Stimulated activated CD8-positive, alpha-beta memory T cell treated with anti-CD3 and anti-CD28 coated beads, Interleukin-12 subunit alpha, Interleukin-12 subunit beta, amount 100 ng/mL, for 1 hour (primary cell): ENCODE data around the gene RABL3.
"Not testable (repeated sequence)": the region's sequence is repeated elsewhere in the genome, so short reads cannot be mapped to it uniquely, and the experiment has no call there.

Experiments
- DNase-seq: peaks from one replicate; pipeline ENCODE4 v3.0.0-alpha.2; 2020; ENCODE audit warnings: low read depth

The RABL3 gene, protein sequence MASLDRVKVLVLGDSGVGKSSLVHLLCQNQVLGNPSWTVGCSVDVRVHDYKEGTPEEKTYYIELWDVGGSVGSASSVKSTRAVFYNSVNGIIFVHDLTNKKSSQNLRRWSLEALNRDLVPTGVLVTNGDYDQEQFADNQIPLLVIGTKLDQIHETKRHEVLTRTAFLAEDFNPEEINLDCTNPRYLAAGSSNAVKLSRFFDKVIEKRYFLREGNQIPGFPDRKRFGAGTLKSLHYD

DNA sequence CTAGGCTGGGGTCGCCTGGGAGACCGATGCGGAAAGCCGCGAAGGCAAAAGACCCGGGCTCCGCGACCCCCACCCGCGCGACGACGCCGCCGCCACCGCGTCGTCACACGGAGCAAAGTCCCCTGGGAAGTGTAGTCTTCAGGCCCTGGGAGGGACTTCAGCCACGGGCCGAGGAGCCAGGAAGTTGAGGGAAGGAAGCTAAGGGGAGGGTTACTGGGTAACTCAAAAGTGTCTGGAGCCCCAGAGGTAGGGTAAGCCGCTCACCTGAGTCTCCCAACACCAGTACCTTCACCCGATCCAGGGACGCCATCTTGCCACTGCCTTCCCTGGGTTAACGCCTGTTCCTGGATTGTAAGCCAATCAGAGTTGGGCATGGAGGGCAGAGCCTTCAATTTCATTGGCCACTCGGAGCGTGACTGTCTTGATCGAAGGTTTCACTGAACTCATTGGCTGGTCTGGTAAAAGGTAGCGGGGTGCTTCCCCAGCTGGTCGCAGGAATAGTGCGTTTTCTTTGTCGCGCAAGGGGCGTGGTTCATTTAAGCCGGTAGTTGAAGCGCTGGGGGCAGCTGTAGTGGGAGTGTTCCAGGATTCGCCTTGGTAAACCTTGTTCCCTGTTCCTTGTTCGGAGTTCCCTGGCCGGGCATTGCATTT is at the start of gene RABL3, which contains the start of gene GTF2E1:
TSS of gene RABL3 (minus strand) at position 319 of the 651 bp plus-strand sequence. CDS start at position 310, 9 bp downstream.
TSS of gene GTF2E1 (plus strand) at position 547 of the 651 bp plus-strand sequence. CDS start 7,809 bp downstream, outside the sequence.
- DNase-seq: peak; percentile 96

DNA sequence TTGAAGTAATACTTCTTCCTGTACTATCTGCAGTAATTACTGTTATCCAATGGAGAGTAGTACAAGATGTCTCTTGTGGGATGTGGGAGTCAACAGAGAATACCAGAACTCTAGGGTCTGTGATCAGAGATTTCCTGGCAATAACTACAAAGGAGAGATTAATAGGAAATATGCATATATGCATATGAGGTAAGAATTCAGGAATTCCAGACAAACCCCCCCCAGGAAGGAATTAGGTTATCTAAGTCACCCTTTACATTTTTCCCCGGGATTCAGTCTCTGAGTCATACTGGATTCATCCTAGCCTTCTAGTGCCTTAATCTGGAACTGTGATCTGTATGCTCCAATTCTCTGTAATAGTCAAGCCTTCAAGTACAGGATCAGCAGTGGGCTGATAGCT is 49.6 kb upstream of the RABL3 start:
- no peak for DNase-seq

DNA sequence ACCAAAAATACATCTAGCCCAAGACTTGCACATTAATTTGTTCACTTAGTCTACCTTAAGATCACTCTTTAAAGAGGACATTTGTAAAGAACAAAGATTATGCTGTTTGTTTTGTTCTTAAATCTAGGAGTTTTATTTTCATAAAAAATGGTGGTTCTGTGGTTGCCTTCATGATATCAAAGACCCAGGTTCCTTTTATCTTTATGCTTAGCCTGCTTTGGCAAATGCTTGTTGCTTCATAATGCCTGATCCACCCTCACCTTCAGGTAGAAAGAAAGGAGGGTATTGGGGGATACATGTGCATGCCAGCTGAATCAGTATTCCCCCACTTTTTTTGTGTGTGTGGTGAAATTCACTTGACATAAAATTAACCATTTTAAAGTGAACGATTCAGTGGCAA is 48.7 kb upstream of the RABL3 start:
- no peak for DNase-seq

DNA sequence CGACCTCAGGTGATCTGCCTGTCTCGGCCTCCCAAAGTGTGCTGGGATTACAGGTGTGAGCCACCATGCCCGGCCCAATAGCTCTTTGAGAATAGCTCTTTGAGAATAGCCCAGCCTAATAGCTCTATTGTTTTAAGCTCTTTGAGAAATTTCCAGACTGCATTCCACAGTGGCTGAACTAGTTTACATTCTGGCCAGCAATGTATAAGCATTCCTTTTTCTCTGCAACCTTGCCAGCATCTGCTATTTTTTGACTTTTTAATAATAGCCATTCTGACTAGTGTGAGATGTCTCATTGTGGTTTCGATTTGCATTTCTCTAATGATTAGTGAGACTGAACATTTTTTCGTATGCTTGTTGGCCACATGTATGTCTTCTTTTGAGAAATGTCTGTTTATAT is 43.5 kb upstream of the RABL3 start:
- not testable (repeated sequence) for DNase-seq

DNA sequence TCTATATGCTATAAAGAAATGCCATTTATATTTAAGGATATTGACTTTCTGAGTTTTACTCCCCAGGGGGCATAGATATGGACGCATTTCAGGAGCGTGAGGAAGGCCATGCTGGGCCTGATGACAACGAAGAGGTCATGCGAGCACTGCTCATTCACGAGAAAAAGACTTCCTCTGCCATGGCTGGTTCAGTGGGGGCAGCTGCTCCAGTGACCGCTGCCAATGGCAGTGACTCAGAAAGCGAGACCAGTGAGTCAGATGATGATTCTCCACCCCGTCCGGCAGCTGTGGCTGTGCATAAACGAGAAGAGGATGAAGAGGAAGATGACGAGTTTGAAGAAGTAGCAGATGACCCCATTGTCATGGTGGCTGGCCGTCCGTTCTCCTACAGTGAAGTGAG is 38.7 kb upstream of the RABL3 start:
- DNase-seq: no peak

DNA sequence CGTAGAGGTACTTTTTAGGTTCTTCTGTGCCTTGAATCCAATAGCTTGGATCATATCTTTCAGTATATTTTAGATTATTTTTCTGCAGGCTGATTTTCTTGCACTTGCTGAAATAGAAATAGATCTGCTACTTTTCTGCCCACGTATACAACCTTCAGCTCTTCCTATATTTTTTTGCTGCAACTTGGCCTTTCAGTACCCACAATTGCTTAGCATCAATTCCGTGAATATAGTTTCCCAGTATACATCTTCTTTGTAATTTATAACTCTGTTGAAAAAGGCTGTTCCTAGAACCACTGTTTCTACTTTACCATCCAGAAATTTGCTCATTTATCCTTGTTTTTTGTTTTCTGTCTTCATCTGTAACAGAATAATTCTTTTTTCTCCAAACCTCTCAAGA is 36.5 kb upstream of the RABL3 start:
- DNase-seq: no peak

DNA sequence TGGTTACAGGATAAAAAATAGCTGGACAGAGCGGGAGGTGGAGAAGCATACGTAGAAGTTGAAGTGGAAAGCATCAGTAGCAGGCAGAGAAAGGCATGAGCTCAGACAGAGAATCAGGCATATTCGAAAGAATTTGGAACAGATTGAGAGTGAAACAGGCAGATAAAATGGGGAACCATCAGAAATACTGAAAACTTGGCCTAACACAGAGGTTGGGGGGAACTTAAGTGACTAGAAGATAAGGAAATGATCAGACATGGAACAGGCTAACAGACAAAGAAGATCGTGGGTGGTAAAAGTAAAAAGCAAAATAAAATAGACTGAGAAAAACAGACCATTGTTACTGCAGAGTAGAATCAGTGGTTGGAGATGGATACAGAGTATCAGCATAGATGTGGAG is 33.1 kb upstream of the RABL3 start:
- DNase-seq: no peak

DNA sequence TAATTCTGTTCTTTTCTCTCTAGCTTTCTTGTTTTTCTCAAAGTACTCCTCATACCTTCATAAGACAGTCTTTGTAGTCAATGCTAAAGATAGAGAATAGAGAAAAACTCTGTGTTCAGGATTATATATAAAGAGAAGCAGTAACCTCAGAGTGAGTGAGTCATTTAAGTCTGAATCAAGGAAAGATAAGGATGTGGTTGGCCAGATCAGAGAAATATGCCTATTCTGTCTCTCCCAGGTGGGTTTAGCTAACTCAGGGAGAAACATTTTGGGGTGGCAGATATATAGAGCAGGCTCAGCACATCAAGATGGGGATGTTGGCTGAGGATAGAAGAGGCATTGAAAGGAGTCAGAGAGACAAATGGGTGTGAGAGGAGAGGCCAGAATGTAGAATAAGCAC is 31.6 kb upstream of the RABL3 start:
- no peak for DNase-seq

DNA sequence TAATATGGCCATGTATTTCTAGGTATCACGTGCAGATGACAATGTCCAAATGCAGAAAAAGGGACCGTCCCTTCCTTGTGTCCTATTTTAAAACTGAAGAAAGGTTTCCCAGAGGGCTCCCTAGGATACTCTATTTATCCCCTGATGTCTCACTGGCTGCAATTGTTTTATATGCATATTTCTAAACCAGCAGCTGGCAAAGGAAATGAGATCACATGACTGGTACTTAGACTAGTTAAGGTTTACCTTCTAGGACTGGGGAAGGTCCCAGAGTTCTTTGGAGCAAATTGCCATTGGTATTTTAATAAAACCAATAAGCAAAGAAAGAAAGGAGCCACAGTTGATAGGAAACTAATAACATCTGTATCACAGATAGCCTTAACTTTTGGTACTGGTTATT is 29.8 kb upstream of the RABL3 start:
- no peak for DNase-seq

DNA sequence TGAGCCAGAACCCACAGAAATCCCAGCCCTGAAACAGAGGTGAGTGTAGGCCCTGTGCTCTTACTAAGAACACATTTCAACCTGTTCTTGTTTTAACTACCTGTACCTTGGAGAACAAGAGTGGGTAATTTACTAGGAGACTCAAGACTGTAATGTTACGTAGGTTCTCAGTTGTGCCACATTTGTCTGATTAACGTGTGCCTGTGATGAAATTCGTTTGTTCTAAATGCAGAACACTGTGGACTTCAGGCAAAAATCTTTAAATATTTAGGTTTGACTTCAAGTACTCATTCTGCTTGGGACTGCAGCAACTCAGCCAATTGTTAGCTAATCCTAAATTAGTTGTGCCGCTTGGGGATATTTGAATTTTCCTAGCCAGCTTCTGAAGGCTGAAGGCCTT is 28.6 kb upstream of the RABL3 start:
- no peak for DNase-seq

DNA sequence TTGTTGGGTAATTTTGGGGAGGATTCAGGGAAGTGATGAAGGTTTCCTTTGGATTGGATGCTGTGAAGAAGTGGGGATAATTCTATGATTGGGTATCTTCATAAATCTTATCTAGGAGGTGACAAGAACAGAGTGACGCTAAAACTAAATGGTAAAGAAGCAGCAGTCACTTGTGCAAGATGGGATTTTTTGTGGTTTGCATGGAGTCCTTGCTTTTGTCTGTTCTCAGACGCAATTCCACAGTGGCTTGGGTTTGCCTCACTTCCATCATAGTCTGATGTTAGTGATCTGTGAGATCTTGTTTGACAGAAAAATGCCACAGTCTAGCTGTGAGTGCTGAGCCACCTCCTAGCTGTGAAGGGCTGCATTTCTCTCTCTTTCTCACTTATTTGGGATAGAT is 27.1 kb upstream of the RABL3 start:
- DNase-seq: no peak

DNA sequence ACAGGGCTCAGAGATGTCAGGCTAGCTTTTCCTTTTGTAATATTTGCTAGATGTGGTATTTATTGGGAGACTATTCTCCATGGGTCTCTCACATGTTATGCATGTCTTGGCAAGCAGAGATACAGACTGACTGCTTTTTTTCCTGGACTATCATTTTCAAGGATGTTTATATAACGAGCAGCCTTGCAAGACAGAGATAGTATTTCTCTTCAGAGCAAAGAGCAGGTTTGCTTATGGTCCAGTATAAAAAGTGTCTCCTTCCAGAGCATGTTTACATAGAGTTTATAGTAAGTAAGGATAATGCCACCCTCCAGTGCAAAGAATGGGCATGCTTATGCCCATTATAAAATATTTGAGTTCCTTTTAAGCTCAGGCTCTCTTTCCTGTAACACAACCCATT is 24.8 kb upstream of the RABL3 start:
- DNase-seq: no peak

DNA sequence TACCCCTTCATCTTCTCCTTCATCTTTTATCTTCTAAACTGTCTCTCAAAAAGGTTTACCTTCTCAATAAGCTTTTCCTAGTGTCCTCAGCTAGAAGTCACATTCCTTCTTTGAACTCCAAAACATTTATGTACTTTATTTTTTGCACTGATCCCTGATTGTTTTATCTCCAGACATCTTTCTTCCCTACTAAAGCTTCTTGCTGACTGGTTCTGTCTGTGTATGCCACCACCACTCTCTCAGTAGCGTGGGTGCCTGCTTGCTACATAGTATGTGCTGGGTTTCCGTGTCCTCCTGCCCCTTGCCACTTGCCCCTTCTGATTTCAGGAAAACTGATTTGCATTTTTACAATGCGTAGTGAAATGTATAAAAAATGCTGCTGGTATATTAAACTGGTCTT is 24.3 kb upstream of the RABL3 start:
- DNase-seq: no peak

DNA sequence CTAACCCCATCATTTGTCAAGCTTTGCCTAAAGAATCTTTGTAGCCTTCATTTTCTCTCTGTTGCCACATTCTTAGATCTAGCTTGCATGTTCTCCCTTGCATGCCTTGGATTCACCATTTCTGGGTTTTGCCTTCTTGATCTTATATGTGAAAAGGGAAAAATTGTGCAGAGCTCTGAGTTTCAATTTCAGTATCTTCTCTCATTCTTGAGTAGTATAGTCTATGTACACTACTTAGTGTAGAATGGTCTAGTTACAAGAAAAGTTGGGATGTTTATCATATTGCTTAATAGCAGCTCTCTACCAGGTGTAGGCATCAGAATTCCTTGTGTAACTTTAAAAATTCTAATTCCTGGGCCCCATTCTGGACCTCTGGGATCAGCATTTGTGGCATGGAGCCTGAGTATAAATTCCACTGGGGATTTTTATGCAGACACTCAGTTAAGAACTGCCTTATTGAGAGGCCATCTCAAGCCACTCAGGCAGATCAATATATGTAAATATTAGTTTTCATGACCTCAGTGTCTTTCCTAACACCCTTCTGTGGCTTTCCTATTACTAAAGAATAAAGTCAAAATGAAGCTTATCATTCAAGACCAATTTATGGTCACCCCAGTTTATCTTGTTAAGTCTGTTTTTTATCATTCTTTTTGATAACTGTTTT is 23.6 kb upstream of the RABL3 start:
- no peak for DNase-seq

DNA sequence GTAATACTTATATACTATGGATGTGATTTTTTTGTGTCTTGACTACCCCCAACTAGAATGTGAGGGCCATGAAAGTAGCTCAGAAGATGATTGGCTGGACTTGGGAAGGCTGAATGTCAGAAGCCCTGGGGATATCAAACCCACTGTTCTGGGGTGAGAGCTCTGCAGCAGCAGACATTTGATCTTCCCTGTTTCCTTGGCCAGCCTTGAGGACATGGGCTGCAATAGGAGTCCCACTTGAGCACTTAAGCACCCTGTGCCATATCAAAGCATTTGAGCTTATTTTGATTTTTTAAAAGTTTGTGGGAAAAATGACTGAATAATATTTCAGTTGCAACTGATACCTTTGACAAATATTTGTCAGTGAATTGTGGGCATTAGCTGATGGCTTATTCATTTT is 21.9 kb upstream of the RABL3 start:
- no peak for DNase-seq

DNA sequence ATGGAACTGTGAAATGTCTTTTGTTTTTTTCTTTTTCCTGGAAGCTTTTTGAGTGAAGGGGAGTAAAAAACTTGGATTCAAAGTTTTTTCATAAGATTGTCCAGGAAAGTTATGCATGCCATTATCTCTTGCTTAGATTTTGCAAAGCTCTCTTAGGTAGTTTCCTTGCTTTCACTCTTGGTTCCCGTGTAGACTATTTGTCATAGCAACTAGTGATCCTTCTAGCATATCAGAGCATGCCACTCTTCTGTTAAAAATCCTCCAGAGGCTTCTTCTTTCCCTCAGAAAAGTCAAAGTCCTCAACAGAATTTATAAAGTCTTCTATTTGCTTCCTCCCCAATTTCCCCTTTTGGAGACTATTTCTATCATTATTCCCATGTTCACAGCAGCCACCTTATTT is 21.3 kb upstream of the RABL3 start:
- DNase-seq: no peak

DNA sequence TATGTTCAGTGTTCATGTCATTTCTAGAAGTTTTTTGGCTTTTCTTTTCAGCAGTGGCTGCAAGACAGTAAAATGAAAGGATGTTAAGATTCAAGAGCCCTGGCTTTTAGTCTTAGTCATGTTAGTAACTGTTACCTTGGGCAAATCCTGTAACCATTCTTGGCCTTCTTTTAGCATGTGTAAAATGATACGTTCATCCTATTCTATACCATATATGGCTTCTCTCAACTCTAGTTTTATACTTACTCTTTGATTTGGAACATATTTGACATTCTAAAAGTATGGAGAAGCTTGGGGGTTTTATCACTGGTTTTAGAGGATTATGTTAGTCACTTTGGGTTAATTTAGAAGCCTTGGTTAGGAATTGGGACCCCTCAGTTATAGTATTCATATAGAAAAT is 20.3 kb upstream of the RABL3 start:
- DNase-seq: no peak

DNA sequence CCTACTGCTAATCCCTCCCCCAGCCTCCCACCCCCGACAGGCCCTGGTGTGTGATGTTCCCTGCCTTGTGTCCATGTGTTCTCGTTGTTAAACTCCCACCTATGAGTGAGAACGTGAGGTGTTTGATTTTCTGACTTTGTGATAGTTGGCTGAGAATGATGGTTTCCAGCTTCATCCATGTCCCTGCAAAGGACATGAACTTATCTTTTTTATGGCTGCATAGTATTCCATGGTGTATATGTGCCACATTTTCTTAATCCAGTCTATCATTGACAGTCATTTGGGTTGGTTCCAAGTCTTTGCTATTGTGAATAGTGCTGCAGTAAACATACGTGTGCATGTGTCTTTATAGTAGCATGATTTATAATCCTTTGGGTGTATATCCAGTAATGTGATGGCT is 16.2 kb upstream of the RABL3 start:
- not testable (repeated sequence) for DNase-seq

DNA sequence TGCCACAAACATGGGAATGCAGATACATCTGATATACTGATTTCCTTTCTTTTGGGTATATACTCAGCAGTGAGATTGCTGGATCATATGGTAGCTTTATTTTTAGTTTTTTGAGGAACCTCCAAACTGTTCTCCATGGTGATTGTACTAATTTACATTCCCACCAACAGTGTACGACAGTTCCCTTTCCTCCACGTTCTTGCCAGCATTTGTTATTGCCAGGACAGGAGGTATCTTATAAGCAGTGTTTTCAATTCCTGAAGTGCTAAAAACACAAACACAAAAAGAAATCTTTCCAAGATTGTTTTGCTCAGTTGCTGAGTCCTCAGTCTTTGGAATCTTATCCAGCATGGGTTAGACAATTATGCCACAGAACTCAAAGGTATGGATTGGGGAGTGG is 13.7 kb upstream of the RABL3 start:
- no peak for DNase-seq

DNA sequence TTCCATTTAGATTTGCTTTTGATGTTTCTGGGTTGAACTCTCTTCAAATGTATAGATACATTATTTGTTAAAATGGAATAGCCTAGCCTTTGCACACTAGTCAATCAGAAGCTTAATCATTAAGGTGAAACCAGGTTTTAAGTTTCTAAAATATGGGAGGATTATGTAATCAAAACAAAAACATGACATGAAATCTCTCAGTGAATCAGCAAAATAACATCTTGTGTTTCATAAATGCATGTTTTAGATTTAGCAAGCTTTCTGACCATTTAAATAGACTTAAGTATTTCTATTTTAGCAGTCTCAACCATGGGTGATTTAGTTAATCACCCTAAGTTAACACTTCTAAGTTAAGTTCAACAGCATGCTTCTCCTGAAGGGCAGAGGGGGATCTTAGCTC is 11.5 kb upstream of the RABL3 start:
- DNase-seq: no peak

DNA sequence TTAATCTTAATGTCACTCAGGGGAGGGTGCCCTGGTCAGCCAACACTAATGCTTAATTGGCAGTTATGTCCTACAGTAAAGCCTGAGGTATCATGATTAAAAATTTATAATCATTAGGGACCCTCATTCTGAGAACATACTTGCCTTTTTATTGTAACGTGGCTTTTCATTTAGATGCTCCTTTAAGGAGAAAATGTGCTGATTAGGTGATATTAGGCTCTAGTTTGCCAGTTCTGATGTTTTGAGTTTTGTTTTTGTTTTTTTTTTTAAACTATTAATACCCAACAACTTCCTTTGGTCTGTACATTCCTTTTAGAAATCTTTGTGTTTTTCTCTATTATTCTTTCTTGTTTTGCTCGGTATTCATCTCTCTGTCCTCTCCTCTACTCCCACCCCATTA is 10.5 kb upstream of the RABL3 start:
- no peak for DNase-seq

DNA sequence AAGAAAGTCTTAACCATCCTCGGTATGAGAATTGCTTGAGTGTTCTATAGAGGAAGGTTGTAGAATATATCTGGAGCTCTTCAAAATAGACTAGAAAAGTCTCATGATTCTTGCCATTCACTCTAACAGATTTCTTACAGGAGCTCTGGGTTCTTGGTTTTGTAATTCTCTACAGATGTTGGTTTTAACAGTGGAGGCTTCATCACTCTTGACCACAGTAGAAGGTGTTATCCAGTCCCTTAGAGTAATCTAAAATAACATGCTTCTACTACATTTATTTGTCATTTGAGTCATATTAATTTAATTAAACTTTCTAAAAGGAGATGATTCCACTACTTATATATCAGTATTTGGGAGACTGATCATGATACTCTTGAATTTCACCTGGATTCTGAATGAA is 9.9 kb upstream of the RABL3 start:
- DNase-seq: no peak

DNA sequence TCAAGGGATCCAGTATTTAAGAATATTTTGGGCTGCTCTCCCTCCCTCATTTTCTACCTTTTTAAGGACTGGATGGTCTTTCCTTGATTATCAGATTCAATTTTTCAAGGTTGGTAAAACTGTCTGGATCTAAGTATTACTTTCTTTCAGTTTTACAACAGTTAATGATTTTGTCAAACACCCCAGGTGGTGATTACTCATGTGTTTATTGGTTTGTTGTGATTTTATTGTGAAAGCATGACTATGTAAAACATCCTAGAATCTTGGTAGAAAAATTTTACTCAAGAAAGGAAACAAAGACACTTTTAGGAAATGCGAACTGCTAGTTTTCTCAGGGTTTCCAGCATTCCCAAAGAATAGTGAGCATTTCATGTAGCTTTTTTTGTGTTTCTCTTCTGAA is 7.5 kb upstream of the RABL3 start:
- no peak for DNase-seq

DNA sequence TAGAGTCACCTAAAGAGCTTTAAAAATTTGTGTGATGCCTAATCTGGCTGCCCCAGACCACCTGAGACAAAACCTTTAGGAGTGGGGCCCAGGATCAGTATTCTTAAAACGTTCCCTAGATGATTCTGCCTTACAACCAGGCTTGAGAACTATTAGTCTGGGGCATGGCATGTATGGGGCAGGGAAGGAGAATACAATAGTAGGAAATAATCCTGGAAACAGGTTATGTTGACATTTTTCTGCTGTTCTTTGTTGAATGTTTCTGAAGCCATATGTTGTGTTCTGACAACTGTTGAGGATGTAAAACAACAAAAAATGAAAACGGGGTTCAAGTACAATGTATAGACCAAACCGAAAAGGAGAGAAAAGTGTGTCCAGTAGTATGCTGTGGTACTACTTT is 3.1 kb upstream of the RABL3 start:
- DNase-seq: no peak
